Mucosa of descending colon (tissue), 3 donors: ENCODE data around the gene DOK6. TPM values are rescaled to one million over a fixed set of nuclear protein-coding genes. Genes with fewer than 3 reads are reported as not detected.
A peak's percentile ranks its signal among the peaks of the same experiment; 100 is the strongest.

Source experiments
- ATAC-seq: fragments of 200-7000 bp; cut with Tn5 transposase; one replicate; pipeline ENCODE4 v1.9.1; 2020; ENCODE audit warnings: mild to moderate bottlenecking, moderate library complexity
- DNase-seq, 3 donors: peaks; one replicate each; pipeline ENCODE4 v3.0.0-alpha.2; 2020
- H3K36me3 ChIP-seq: fragments of 200-600 bp; one replicate; pipeline ENCODE4 v1.8.0; 2021; ENCODE audit warnings: low read depth, mild to moderate bottlenecking
- H3K4me1 ChIP-seq: fragments of 200-600 bp; one replicate; pipeline ENCODE4 v1.8.0; 2021; ENCODE audit warnings: low read depth, mild to moderate bottlenecking
- H3K4me3 ChIP-seq: fragments of 200-600 bp; one replicate; pipeline ENCODE4 v1.8.0; 2021; ENCODE audit warnings: mild to moderate bottlenecking
- H3K9me3 ChIP-seq: fragments of 200-600 bp; one replicate; pipeline ENCODE4 v1.8.0; 2021; ENCODE audit warnings: mild to moderate bottlenecking
- intact Hi-C, 2 donors: fragments of 100-400 bp; cut with DNase I in 1 of 2; cut with micrococcal nuclease in 1 of 2; formaldehyde crosslinking; loops; one replicate each; pipeline versions ENCODE4 v1.11.0 to v1.11.1; 2022; cut with DNase I, micrococcal nuclease
- total RNA-seq, 3 donors: library from RNA; stranded (reverse); fragmentation: NEBNext Ultra II Directional in 2 of 3; extraction: Animal tissue kit (Norgen Biotek cat#: 25700) in 2 of 3; gene quantifications; one replicate each; pipeline versions ENCODE4 v1.2.1 to v1.2.4, GENCODE V29; 2021 to 2023
- TF ChIP-seq, protein P1 (sequence below): fragments of 200-600 bp; IDR thresholded peaks from one replicate; pipeline ENCODE4 v1.8.0; 2022; ENCODE audit warnings: antibody characterized with exemption, mild to moderate bottlenecking
- donor health status: DM: no; HTN: no; CAD: no; lungs with moderate emphysema.
- donor health status: DM: no; HTN: no; CAD: no.
- donor health status: DM: no; HTN: yes; CAD: no.

Gene DOK6
- total RNA-seq, 3 donors from 2014 or later: 0.12 to 2.2 (median 0.72) TPM

GRCh38 chr18:69885355-69885754 lies 484.7 kb downstream of the DOK6 start:
- DNase-seq: no peak
- H3K4me1 ChIP-seq: no peaks in the 10 kb centered on the region
- intact Hi-C loops: no loop called here
- ATAC-seq: peak; percentile 51
- no peaks in the 10 kb centered on the region for H3K9me3 ChIP-seq
- H3K4me3 ChIP-seq: no peak overlapping the region
- TF ChIP-seq, protein P1, sequence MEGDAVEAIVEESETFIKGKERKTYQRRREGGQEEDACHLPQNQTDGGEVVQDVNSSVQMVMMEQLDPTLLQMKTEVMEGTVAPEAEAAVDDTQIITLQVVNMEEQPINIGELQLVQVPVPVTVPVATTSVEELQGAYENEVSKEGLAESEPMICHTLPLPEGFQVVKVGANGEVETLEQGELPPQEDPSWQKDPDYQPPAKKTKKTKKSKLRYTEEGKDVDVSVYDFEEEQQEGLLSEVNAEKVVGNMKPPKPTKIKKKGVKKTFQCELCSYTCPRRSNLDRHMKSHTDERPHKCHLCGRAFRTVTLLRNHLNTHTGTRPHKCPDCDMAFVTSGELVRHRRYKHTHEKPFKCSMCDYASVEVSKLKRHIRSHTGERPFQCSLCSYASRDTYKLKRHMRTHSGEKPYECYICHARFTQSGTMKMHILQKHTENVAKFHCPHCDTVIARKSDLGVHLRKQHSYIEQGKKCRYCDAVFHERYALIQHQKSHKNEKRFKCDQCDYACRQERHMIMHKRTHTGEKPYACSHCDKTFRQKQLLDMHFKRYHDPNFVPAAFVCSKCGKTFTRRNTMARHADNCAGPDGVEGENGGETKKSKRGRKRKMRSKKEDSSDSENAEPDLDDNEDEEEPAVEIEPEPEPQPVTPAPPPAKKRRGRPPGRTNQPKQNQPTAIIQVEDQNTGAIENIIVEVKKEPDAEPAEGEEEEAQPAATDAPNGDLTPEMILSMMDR: no peak
- no peaks in the 10 kb centered on the region for H3K36me3 ChIP-seq

- ATAC-seq: peak; percentile 60
- Histone ChIP-seq H3K4me3 (no peak overlapping the region), H3K9me3 (no peaks in the 10 kb centered on the region), H3K36me3 (no peaks in the 10 kb centered on the region), H3K4me1 (no peaks in the 10 kb centered on the region)
- intact Hi-C loops: no loop called here
- DNase-seq: no peak
- TF ChIP-seq, protein P1: no peak
Observed at GRCh38 chr18:69885841-69886531, 485.3 kb downstream of the DOK6 start.

DNA sequence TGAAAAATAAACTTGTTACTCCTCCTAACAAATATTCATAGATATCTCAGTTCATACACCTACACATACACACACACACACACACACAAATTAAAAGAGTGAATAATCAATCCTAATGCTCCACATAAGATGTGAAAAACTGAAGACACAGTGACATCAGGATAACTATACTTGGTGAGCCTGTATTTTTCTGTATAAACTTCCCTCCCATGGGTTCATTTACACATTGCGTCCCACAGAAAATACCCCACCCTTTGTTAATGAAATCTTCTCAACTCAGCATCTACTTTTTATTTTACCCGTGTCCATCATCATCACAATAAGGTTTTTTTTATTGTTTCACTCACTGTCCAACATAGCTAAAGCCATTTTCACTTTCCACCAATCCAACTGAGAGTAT lies 486.6 kb downstream of the DOK6 start:
- intact Hi-C loops: no loop called here
- TF ChIP-seq, protein P1: no peak
- Histone ChIP-seq H3K4me3 (no peak overlapping the region), H3K36me3 (no peaks in the 10 kb centered on the region), H3K4me1 (no peaks in the 10 kb centered on the region), H3K9me3 (no peaks in the 10 kb centered on the region)
- DNase-seq: no peak
- no peak for ATAC-seq

- Histone ChIP-seq H3K4me3 (no peak overlapping the region), H3K4me1 (no peaks in the 10 kb centered on the region), H3K9me3 (no peaks in the 10 kb centered on the region), H3K36me3 (no peaks in the 10 kb centered on the region)
- intact Hi-C loops: no loop called here
- DNase-seq: no peak
- ATAC-seq: no peak
- TF ChIP-seq, protein P1: no peak
Observed at GRCh38 chr18:69889009-69889408, 488.3 kb downstream of the DOK6 start.

DNA sequence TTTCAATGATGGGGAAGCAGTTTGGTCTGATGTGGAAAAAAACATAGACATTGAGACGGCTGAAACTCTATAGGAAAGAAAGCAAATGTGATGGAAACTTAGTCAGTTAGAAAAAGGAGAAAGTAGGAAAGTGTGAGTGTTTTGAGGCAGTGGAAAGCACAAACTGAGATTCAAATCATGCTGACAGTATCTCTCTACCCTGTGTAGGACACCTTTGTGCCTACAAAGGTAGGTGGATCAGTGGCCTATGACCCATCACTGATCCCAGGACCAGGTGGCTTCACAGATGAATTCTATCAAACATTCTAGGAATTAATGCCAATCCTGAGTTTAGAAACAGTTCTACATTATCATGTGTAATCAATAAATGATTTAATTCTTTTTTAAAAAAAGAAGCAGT lies 489.9 kb downstream of the DOK6 start:
- H3K36me3 ChIP-seq: no peaks in the 10 kb centered on the region
- intact Hi-C loops: no loop called here
- no peak for ATAC-seq
- no peaks in the 10 kb centered on the region for H3K9me3 ChIP-seq
- TF ChIP-seq, protein P1: no peak
- DNase-seq: no peak
- no peaks in the 10 kb centered on the region for H3K4me1 ChIP-seq
- H3K4me3 ChIP-seq: no peak overlapping the region

DNA sequence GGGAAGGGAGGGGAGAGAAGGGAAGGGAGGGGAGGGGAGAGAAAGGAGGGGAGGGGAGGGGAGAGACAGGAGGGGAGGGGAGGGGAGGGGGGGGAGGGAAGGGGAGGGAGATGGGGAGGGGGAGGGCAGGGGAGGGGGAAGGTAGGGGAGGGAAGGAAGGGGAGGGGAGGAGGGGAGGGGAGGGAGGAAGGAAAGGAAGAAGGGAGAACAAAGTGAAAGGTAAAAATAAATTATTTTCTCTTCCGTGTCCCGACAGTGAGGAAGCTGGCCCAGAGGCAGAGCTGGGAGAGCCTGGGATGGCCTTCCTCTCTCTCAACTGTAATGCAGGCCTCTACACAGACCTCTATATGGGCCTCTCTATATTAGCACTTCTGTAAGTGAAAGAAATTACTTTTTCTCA lies 493.8 kb downstream of the DOK6 start:
- no peaks in the 10 kb centered on the region for H3K36me3 ChIP-seq
- ATAC-seq: no peak
- TF ChIP-seq, protein P1: no peak
- intact Hi-C loops: no loop called here
- H3K4me3 ChIP-seq: no peak overlapping the region
- no peaks in the 10 kb centered on the region for H3K4me1 ChIP-seq
- DNase-seq: no peak
- no peaks in the 10 kb centered on the region for H3K9me3 ChIP-seq
